Activated T-cell treated with anti-CD3 and anti-CD28 coated beads for 4 hours (primary cell): ENCODE measurements around the gene ITSN1.
A peak's percentile ranks its signal among the peaks of the same experiment; 100 is the strongest.
"Not testable (repeated sequence)": the region's sequence is repeated elsewhere in the genome, so short reads cannot be mapped to it uniquely, and the experiment has no call there.

Experiments used
- DNase-seq: peaks from one replicate; pipeline ENCODE4 v3.0.0-alpha.2; 2020

The ITSN1 gene

GRCh38 chr21:33899199-33899598, 256.9 kb downstream of the ITSN1 start:
- DNase-seq: no peak

GRCh38 chr21:33901412-33902288, 259.3 kb downstream of the ITSN1 start:
- DNase-seq: no peak

GRCh38 chr21:33902349-33902748, 260.0 kb downstream of the ITSN1 start:
- DNase-seq: no peak

- no peak for DNase-seq
Observed at GRCh38 chr21:33904041-33904440, 261.7 kb downstream of the ITSN1 start.

- DNase-seq: no peak
Observed at GRCh38 chr21:33908760-33909159, 266.5 kb downstream of the ITSN1 start.

GRCh38 chr21:33909756-33910155, 267.5 kb downstream of the ITSN1 start:
- DNase-seq: no peak

- DNase-seq: no peak
Observed at GRCh38 chr21:33914188-33914587, 271.9 kb downstream of the ITSN1 start.

- DNase-seq: peak; percentile 91
Observed at GRCh38 chr21:33915368-33916199, 273.3 kb downstream of the ITSN1 start, which contains the start of gene ATP5PO. ATP5PO (minus strand) TSS chr21:33915804; CDS start chr21:33915763, 41 bp downstream.

GRCh38 chr21:33916200-33916567, 273.9 kb downstream of the ITSN1 start:
- no peak for DNase-seq

GRCh38 chr21:33917421-33917820, 275.1 kb downstream of the ITSN1 start:
- DNase-seq: no peak

- peak; percentile 91 for DNase-seq
Observed at GRCh38 chr21:33924079-33924765, 281.9 kb downstream of the ITSN1 start.

- no peak for DNase-seq
Observed at GRCh38 chr21:33924766-33925100, 282.4 kb downstream of the ITSN1 start.

GRCh38 chr21:33926248-33926647, 283.9 kb downstream of the ITSN1 start:
- DNase-seq: not testable (repeated sequence)

GRCh38 chr21:33931052-33931798, 288.9 kb downstream of the ITSN1 start:
- peak; percentile 45 for DNase-seq

- no peak for DNase-seq
Observed at GRCh38 chr21:33931799-33932390, 289.6 kb downstream of the ITSN1 start.

- no peak for DNase-seq
Observed at GRCh38 chr21:33932731-33933130, 290.4 kb downstream of the ITSN1 start.

- DNase-seq: no peak
Observed at GRCh38 chr21:33936301-33937038, 294.2 kb downstream of the ITSN1 start.

GRCh38 chr21:33937146-33937545, 294.8 kb downstream of the ITSN1 start:
- no peak for DNase-seq

GRCh38 chr21:33937931-33938339, 295.6 kb downstream of the ITSN1 start:
- no peak for DNase-seq

- DNase-seq: no peak
Observed at GRCh38 chr21:33938381-33938780, 296.1 kb downstream of the ITSN1 start.

- DNase-seq: no peak
Observed at GRCh38 chr21:33939226-33939625, 296.9 kb downstream of the ITSN1 start.
